Glutamatergic neuron (in vitro differentiated cells): ENCODE data around the gene CACNA2D1. TPM values are rescaled to one million over a fixed set of nuclear protein-coding genes. Genes with fewer than 3 reads are reported as not detected.
A peak's percentile ranks its signal among the peaks of the same experiment; 100 is the strongest.

ENCODE experiments used
- DNase-seq: peaks from one replicate; pipeline ENCODE4 v3.0.0; 2022
- H3K27ac Mint-ChIP-seq: one replicate; pipeline ENCODE4 v1.8.0; 2020; ENCODE audit warnings: mild to moderate bottlenecking, mixed read lengths, inconsistent platforms; ENCODE audit not compliant: unreplicated experiment
- H3K27me3 Mint-ChIP-seq: one replicate; pipeline ENCODE4 v1.8.0; 2020; ENCODE audit warnings: mild to moderate bottlenecking, moderate library complexity, mixed read lengths, inconsistent platforms; ENCODE audit not compliant: unreplicated experiment
- H3K36me3 Mint-ChIP-seq: one replicate; pipeline ENCODE4 v1.8.0; 2020; ENCODE audit warnings: mild to moderate bottlenecking, mixed read lengths, inconsistent platforms; ENCODE audit not compliant: unreplicated experiment
- H3K4me1 Mint-ChIP-seq: one replicate; pipeline ENCODE4 v1.8.0; 2020; ENCODE audit warnings: mild to moderate bottlenecking, low read depth, mixed read lengths, inconsistent platforms; ENCODE audit not compliant: unreplicated experiment
- H3K4me3 Mint-ChIP-seq: one replicate; pipeline ENCODE4 v1.8.0; 2020; ENCODE audit warnings: mild to moderate bottlenecking, mixed read lengths, inconsistent platforms; ENCODE audit not compliant: unreplicated experiment
- H3K9me3 Mint-ChIP-seq: one replicate; pipeline ENCODE4 v1.8.0; 2020; ENCODE audit warnings: mild to moderate bottlenecking, moderate library complexity, mixed read lengths, inconsistent platforms; ENCODE audit not compliant: unreplicated experiment
- total RNA-seq: library from RNA; stranded (reverse); fragmentation: NEBNext Ultra II Directional; extraction: Animal tissue kit (Norgen Biotek cat#: 25700); gene quantifications from one replicate; pipeline ENCODE4 v1.2.1, GENCODE V29; 2021; ENCODE audit not compliant: unreplicated experiment
- TF ChIP-seq, protein P1 (sequence below): fragments of 200-600 bp; sonication (generic); IDR thresholded peaks from one replicate; pipeline ENCODE4 v1.5.0; 2021; ENCODE audit not compliant: partially characterized antibody, unreplicated experiment

Gene CACNA2D1
- total RNA-seq, 1 donor from 2014 or later = 258 TPM

DNA sequence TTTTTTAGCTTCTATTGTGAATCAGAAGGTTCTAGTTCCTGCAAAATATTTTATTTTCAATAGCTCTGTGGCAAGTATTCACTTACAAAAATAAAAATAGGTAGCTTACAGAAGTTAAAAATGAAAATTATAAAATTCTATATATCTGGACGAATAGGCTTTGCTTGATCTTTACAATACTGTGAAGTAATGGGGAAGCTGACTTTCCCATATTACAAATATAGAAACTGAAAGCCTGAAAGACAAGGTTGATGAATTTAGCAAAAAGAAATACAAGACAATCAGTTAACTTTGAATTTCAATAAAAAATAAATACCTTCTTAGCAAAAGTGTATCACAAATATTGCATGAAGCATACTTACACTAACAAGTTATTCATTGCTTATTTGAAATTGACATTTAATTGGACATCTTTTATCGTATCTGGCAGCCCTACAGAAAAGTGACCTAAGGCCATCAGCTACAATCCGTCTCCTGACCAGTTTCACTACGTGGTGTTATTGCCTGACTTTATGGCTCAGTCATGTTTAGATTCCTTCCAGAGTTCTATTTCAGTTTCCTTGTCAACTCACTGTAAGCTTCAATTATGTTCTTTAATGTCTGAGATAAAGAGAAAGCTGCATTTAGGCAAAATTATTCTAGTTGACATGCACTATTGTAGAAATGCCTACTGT, 363.2 kb downstream of the CACNA2D1 start:
- H3K27me3 Mint-ChIP-seq = peaks cover 6% of the 10 kb centered on the region
- peaks cover 6% of the 10 kb centered on the region for H3K9me3 Mint-ChIP-seq
- H3K36me3 Mint-ChIP-seq = no peaks in the 10 kb centered on the region
- DNase-seq = no peak
- H3K27ac Mint-ChIP-seq = no peak overlapping the region
- H3K4me3 Mint-ChIP-seq = no peak overlapping the region
- H3K4me1 Mint-ChIP-seq = peaks cover 5% of the 10 kb centered on the region
- TF ChIP-seq, protein P1, sequence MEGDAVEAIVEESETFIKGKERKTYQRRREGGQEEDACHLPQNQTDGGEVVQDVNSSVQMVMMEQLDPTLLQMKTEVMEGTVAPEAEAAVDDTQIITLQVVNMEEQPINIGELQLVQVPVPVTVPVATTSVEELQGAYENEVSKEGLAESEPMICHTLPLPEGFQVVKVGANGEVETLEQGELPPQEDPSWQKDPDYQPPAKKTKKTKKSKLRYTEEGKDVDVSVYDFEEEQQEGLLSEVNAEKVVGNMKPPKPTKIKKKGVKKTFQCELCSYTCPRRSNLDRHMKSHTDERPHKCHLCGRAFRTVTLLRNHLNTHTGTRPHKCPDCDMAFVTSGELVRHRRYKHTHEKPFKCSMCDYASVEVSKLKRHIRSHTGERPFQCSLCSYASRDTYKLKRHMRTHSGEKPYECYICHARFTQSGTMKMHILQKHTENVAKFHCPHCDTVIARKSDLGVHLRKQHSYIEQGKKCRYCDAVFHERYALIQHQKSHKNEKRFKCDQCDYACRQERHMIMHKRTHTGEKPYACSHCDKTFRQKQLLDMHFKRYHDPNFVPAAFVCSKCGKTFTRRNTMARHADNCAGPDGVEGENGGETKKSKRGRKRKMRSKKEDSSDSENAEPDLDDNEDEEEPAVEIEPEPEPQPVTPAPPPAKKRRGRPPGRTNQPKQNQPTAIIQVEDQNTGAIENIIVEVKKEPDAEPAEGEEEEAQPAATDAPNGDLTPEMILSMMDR = no peak

DNA sequence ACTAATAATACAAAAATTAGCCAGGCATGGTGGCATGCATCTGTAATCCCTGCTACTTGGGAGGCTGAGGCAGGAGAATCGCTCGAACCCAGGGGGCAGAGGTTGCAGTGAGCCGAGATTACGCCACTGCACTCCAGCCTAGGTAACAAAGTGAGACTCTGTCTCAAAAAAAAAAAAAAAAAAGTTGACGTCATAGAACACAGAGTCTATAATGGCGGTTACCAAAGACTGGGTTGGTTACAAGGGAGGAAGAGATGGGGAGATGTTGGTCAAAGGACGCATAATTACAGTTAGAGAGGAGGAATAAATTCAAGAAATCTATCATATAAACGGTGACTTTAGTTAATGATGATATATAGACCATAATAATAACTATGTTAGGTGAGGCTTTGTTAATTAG, 364.1 kb downstream of the CACNA2D1 start:
- H3K9me3 Mint-ChIP-seq = peaks cover 6% of the 10 kb centered on the region

DNA sequence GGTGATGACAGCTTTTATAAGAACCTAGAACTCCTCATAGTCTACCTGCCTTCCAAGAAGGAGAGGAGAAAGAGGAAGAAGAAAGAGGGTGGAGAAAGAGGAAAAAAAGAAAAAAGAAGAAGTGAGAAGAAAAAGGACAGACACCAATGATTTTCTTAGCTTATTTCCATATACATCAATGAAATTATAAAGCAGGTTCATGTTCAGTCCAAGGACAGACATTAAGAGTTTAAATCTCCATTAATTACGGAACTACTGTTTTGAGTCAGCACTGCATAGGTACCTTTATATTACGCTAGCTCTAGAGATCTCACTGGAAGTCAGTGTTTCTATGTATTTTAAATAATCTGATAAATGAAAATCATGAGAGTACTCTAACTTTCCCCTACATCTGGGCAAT, 364.8 kb downstream of the CACNA2D1 start:
- TF ChIP-seq, protein P1 = no peak
- no peak for DNase-seq
- Mint-ChIP-seq H3K36me3 (no peaks in the 10 kb centered on the region), H3K27ac (no peak overlapping the region), H3K4me1 (no peaks in the 10 kb centered on the region), H3K9me3 (peaks cover 6% of the 10 kb centered on the region), H3K4me3 (no peak overlapping the region), H3K27me3 (peaks cover 7% of the 10 kb centered on the region)

More for the DNA sequence above, 364.1 kb downstream of the CACNA2D1 start:
- no peak for DNase-seq
- no peak overlapping the region for H3K4me3 Mint-ChIP-seq
- H3K4me1 Mint-ChIP-seq = no peaks in the 10 kb centered on the region
- TF ChIP-seq, protein P1 = no peak
- H3K27me3 Mint-ChIP-seq = peaks cover 7% of the 10 kb centered on the region
- H3K36me3 Mint-ChIP-seq = no peaks in the 10 kb centered on the region
- no peak overlapping the region for H3K27ac Mint-ChIP-seq

DNA sequence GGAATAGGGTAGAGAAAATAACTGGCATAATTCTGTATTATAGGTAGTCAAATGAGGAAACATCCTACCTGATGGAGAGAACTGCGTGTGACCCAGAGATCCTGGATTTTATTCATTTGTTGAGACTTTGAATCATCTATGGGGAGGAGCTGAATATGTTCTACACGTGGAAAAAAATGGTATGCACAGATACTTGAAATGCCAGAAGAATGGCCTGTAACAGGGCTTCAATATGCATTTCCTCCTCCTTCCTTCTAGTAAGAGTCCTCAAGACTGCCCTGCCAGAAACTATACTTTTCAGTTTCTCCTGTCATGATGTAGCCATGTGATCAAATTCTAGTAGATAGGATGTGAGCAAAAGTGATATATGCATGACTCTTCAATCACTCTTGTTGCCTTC, 372.1 kb downstream of the CACNA2D1 start:
- H3K36me3 Mint-ChIP-seq = no peaks in the 10 kb centered on the region
- no peak overlapping the region for H3K27ac Mint-ChIP-seq
- H3K27me3 Mint-ChIP-seq = peaks cover 2% of the 10 kb centered on the region
- no peak overlapping the region for H3K4me3 Mint-ChIP-seq
- peaks cover 9% of the 10 kb centered on the region for H3K9me3 Mint-ChIP-seq
- H3K4me1 Mint-ChIP-seq = peaks cover 3% of the 10 kb centered on the region
- TF ChIP-seq, protein P1 = no peak
- no peak for DNase-seq

DNA sequence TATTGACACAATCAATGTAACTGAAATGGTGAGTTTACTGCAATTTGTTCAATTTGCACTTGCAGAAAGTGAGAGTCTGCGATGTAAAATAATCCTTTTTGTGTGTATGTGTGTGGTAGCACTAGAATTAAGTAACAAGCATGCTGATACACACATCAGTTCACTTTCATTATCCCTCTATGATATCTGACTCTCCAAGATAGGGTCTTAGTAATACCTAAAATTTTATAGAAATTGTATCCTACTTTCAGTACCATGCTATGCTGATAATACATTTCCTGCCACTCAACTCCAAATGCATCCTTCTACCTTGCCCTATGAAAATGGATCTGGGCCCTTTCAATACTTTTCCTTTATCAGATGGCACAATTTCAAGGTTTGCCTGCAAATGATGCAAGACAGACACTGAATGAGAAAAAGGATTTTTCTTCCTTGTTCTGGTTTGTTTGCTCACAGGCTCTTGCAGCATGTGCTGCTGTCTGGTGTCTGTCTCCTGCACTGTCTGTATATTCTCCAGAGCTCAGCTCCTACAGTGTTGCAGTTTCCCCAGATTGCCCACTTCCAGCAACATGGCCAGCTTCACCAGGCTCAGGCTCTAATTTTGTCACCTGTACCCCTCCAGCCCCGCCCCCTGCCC, 375.8 kb downstream of the CACNA2D1 start:
- TF ChIP-seq, protein P1 = no peak
- Mint-ChIP-seq H3K4me1 (peaks cover 3% of the 10 kb centered on the region), H3K9me3 (peaks cover 5% of the 10 kb centered on the region), H3K4me3 (no peak overlapping the region), H3K27me3 (no peaks in the 10 kb centered on the region), H3K27ac (peak overlapping the region; percentile 81), H3K36me3 (no peaks in the 10 kb centered on the region)
- no peak for DNase-seq
